Measurements from ENCODE around the gene UTS2R. TPM values are rescaled to one million over a fixed set of nuclear protein-coding genes. Genes with fewer than 3 reads are reported as not detected.

Gene UTS2R
- total and polyA plus RNA-seq, 11 donors, result 0.11 to 21.9 (median 1.2) TPM

- intact Hi-C loops (cut with DNase I), result loop anchor here in 3 of 10 donors (5.0 kb wide), 3 partner anchors 36 to 136 kb away; partner anchors contain the start of gene CYBC1 (in 1 of the 3)
- Histone ChIP-seq H3K9me3 (no peaks in the 10 kb centered on the region), H3K27ac (no peak overlapping the region), H3K4me3 (no peak overlapping the region), H3K36me3 (peaks cover 0 to 20% (median 3%) of the 10 kb centered on the region in 9 donors), H3K4me1 (peaks cover 3 to 33% (median 21%) of the 10 kb centered on the region in 12 donors), H3K27me3 (no peaks in the 10 kb centered on the region)
- ATAC-seq, result no peak
- no peak for DNase-seq
- TF ChIP-seq CTCF (IDR thresholded peaks at IDR 0.05), result peak in 2 of 12 donors; percentile 6 to 18
- TF ChIP-seq POLR2A (IDR thresholded peaks at IDR 0.05), result no peak
- 90 to 95% (median 94%) methylated on average over 6 of the region's 6 CpGs for WGBS, 4 donors
Observed at GRCh38 chr17:82416771-82417170, 45.2 kb downstream of the UTS2R start.

- DNase-seq, result peak; percentile 80 to 91 (median 88)
- peak; percentile 69 to 97 (median 90) for ATAC-seq
- Histone ChIP-seq H3K36me3 (peaks cover 0 to 21% (median 3%) of the 10 kb centered on the region in 9 donors), H3K4me1 (peaks cover 3 to 28% (median 19%) of the 10 kb centered on the region in 12 donors), H3K4me3 (peak within 1 kb of the TSS; percentile 65 to 98 (median 82)), H3K27ac (peak within 1 kb of the TSS; percentile 82 to 96 (median 92)), H3K9me3 (peaks cover 0 to 11% (median 0%) of the 10 kb centered on the region in 12 donors), H3K27me3 (no peaks in the 10 kb centered on the region)
- peak in 1 of 12 donors; percentile 7 for TF ChIP-seq CTCF (IDR thresholded peaks at IDR 0.05)
- TF ChIP-seq POLR2A (IDR thresholded peaks at IDR 0.05), result peak in 1 of 2 donors; percentile 66
- WGBS, 4 donors, result 1 to 6% (median 1%) methylated on average over 7 to 108 of the region's 108 CpGs
- intact Hi-C loops (cut with DNase I), result loop anchor here in 4 of 10 donors (2.0 to 5.0 kb wide), 5 partner anchors 31 to 134 kb away; partner anchors contain the start of gene CYBC1 (in 2 of the 4)
Observed at GRCh38 chr17:82418001-82418986, 46.7 kb downstream of the UTS2R start, which contains the start of the genes HEXD and OGFOD3. Gene HEXD (plus strand): TSS chr17:82418347. CDS start chr17:82419800, 1,453 bp downstream. Gene OGFOD3 (minus strand): TSS chr17:82418586. CDS start chr17:82418485, 101 bp downstream.

- DNase-seq, result no peak
- H3K27ac ChIP-seq, result peak overlapping the region in 1 of 12 donors; percentile 92
- peaks cover 0 to 12% (median 0%) of the 10 kb centered on the region in 12 donors for H3K9me3 ChIP-seq
- H3K36me3 ChIP-seq, result peaks cover 0 to 21% (median 3%) of the 10 kb centered on the region in 9 donors
- H3K27me3 ChIP-seq, result no peaks in the 10 kb centered on the region
- WGBS, 4 donors, result 73 to 83% (median 80%) methylated on average over 2 of the region's 2 CpGs
- TF ChIP-seq CTCF (IDR thresholded peaks at IDR 0.05), result no peak
- no peak for TF ChIP-seq POLR2A (IDR thresholded peaks at IDR 0.05)
- ATAC-seq, result no peak
- intact Hi-C loops (cut with DNase I), result loop anchor here in 4 of 10 donors (2.0 to 5.0 kb wide), 5 partner anchors 29 to 133 kb away; partner anchors contain the start of gene CYBC1 (in 2 of the 4)
- H3K4me1 ChIP-seq, result peaks cover 3 to 28% (median 17%) of the 10 kb centered on the region in 12 donors
- peak overlapping the region in 5 of 12 donors; percentile 65 to 94 (median 84) for H3K4me3 ChIP-seq
Observed at GRCh38 chr17:82419540-82419939, 48.0 kb downstream of the UTS2R start.

Data from heart left ventricle (tissue), 16 donors.